Measurements from ENCODE around the gene HEY2.
"Not testable (repeated sequence)": the region's sequence is repeated elsewhere in the genome, so short reads cannot be mapped to it uniquely, and the experiment has no call there.

Gene HEY2

GRCh38 chr6:125749173-125749864 is at the start of gene HEY2:
HEY2 (plus strand) TSS chr6:125749632; CDS start chr6:125749777, 145 bp downstream.
- peak; percentile 87 for DNase-seq (ENCODE audit: low read depth)
- TF ChIP-seq CTCF (IDR thresholded peaks at IDR 0.05; ENCODE audit: low read length, missing control alignments), result no peak
- peak within 1 kb of the TSS; percentile 57 for H3K4me3 ChIP-seq (replicated peaks; ENCODE audit: low read depth, low read length)

GRCh38 chr6:125700581-125701353 is 48.7 kb upstream of the HEY2 start:
- no peak overlapping the region for H3K4me3 ChIP-seq (replicated peaks; ENCODE audit: low read depth, low read length)
- TF ChIP-seq CTCF (IDR thresholded peaks at IDR 0.05; ENCODE audit: low read length, missing control alignments), result no peak
- no peak for DNase-seq (ENCODE audit: low read depth)

- no peak for TF ChIP-seq CTCF (IDR thresholded peaks at IDR 0.05; ENCODE audit: low read length, missing control alignments)
- H3K4me3 ChIP-seq (replicated peaks; ENCODE audit: low read depth, low read length), result no peak overlapping the region
- DNase-seq (ENCODE audit: low read depth), result no peak
These were observed 48.1 kb upstream of the HEY2 start for GRCh38 chr6:125701354-125701668.

GRCh38 chr6:125703882-125704281 is 45.5 kb upstream of the HEY2 start:
- DNase-seq (ENCODE audit: low read depth), result not testable (repeated sequence)

GRCh38 chr6:125707615-125708243 is 41.7 kb upstream of the HEY2 start:
- no peak for TF ChIP-seq CTCF (IDR thresholded peaks at IDR 0.05; ENCODE audit: low read length, missing control alignments)

More at GRCh38 chr6:125703882-125704281, 45.5 kb upstream of the HEY2 start:
- H3K4me3 ChIP-seq (replicated peaks; ENCODE audit: low read depth, low read length), result not testable (repeated sequence)

GRCh38 chr6:125711013-125711675 is 38.3 kb upstream of the HEY2 start:
- DNase-seq (ENCODE audit: low read depth), result no peak
- no peak overlapping the region for H3K4me3 ChIP-seq (replicated peaks; ENCODE audit: low read depth, low read length)
- no peak for TF ChIP-seq CTCF (IDR thresholded peaks at IDR 0.05; ENCODE audit: low read length, missing control alignments)

More at GRCh38 chr6:125707615-125708243, 41.7 kb upstream of the HEY2 start:
- DNase-seq (ENCODE audit: low read depth), result no peak
- no peak overlapping the region for H3K4me3 ChIP-seq (replicated peaks; ENCODE audit: low read depth, low read length)

All from fibroblast of pulmonary artery (primary cell).